Fibroblast of the aortic adventitia (primary cell): ENCODE results near the gene SACS. TPM values are rescaled to one million over a fixed set of nuclear protein-coding genes. Genes with fewer than 3 reads are reported as not detected.

ENCODE experiments used
- DNase-seq: peaks from one replicate; pipeline ENCODE4 v3.0.0-alpha.2; 2010; ENCODE audit warnings: low read depth
- H3K4me3 ChIP-seq: 2 replicates; pipeline ENCODE4 v1.5.1; 2011; ENCODE audit warnings: low read depth, mild to moderate bottlenecking, control low read depth, low read length, moderate library complexity
- total RNA-seq: library from RNA; depleted of rRNA; stranded (reverse); fragments of >200 nt; gene quantifications from 2 replicates; pipeline ENCODE4 v1.2.3, GENCODE V29; 2012; ENCODE audit warnings: low replicate concordance
- TF ChIP-seq, protein P1 (sequence below): IDR thresholded peaks from 2 replicates; pipeline ENCODE4 v1.5.1; 2011; ENCODE audit warnings: mild to moderate bottlenecking, low read length, control low read depth, inconsistent platforms; ENCODE audit not compliant: insufficient read depth

The SACS gene
- total RNA-seq, 1 donor: 66.2 TPM

DNA sequence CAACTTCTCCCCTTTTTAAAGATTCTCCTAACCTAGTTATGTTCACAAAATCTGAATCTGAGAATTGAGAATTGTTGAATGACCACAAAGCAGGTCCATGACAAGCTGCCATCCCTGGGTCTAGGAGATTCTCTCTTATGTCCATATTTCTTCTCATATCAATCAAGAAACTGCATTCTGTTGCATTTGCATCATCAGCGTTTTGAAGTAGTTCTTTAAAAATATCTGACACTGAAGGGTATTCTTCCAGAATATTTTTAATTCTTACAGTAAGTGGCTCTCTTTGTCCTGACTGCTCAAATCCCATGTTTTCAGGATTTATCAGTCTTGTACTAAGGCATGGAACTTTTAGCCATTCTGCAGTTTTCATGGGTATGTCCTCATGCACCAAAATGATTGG is 94.3 kb downstream of the SACS start:
- no peak overlapping the region for H3K4me3 ChIP-seq
- TF ChIP-seq, protein P1, sequence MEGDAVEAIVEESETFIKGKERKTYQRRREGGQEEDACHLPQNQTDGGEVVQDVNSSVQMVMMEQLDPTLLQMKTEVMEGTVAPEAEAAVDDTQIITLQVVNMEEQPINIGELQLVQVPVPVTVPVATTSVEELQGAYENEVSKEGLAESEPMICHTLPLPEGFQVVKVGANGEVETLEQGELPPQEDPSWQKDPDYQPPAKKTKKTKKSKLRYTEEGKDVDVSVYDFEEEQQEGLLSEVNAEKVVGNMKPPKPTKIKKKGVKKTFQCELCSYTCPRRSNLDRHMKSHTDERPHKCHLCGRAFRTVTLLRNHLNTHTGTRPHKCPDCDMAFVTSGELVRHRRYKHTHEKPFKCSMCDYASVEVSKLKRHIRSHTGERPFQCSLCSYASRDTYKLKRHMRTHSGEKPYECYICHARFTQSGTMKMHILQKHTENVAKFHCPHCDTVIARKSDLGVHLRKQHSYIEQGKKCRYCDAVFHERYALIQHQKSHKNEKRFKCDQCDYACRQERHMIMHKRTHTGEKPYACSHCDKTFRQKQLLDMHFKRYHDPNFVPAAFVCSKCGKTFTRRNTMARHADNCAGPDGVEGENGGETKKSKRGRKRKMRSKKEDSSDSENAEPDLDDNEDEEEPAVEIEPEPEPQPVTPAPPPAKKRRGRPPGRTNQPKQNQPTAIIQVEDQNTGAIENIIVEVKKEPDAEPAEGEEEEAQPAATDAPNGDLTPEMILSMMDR: no peak
- no peak for DNase-seq

DNA sequence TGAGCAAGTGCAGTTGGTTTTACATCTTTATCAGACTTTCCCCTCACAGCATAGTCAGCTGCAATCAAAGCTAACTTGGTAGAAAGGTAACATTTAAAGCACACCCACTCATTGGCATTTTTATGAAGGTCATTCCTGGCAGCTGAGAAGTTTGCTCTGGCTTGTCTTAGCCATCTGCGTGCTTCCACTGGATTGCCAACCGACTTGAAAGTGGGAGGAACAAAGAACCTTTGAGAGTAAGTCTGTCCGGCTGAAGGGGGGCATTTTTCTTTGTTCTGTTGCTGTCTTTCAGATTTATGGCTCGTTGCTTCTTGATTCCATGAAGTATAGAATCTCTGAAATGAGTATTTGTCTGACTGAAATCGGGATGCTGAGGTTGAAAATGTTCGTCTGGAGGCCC is 103.1 kb downstream of the SACS start:
- H3K4me3 ChIP-seq: no peak overlapping the region
- DNase-seq: no peak

DNA sequence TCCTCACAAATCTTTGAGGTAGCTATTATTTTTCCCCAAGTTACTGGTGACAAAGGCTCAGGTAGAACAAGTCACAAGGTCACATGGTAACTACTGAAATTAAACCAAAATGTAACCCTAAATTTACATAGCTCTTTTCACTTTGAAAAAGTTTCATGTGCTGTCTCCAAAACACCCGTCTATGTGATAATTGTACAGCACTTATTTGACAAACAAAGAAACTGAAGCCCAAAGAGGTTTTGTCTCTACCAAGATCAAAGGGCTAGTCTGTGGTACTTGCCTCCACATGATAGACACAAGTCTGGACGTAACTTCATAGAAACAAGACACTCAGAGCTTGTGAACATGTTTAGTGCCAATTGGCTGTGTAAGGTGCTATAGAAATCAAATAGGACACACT is 108.3 kb downstream of the SACS start:
- H3K4me3 ChIP-seq: no peak overlapping the region
- TF ChIP-seq, protein P1: no peak
- no peak for DNase-seq

More for the DNA sequence above, 103.1 kb downstream of the SACS start:
- TF ChIP-seq, protein P1: no peak

DNA sequence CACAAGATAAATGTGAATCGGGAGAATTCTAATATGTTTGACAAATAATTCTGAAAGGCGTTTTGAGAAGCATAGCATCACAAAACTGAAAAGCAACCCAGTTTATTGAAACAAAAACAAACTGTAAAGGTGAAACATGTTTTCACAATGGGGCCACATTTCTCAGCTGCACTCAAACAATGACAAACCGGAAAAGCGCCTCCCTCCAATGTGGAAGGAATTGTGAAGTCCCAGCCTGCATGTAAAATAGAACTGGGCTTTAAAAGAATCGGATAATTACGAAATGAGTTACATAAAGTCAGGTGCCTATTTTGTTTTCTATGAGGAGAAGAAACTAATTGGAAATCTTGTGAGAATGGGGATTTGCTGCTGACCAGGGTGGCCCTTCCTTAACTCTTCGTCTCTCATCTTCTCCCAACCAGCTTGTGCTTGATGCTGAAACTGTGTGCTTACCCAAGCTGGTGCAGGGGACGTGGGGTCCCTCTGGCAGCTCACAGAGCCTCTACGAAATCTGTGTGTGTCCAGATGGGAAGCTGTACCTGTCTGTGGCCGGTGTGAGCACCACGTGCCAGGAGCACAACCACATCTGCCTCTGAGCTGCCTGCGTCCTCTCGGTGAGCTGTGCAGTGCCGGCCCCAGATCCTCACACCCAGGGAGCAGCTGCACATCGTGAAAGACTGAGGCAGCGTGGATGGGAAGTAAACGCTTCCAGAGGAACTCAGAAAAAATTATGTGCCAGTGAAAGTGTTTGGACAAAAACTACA is 109.4 kb downstream of the SACS start:
- H3K4me3 ChIP-seq: no peak overlapping the region
- DNase-seq: no peak
- TF ChIP-seq, protein P1: no peak

DNA sequence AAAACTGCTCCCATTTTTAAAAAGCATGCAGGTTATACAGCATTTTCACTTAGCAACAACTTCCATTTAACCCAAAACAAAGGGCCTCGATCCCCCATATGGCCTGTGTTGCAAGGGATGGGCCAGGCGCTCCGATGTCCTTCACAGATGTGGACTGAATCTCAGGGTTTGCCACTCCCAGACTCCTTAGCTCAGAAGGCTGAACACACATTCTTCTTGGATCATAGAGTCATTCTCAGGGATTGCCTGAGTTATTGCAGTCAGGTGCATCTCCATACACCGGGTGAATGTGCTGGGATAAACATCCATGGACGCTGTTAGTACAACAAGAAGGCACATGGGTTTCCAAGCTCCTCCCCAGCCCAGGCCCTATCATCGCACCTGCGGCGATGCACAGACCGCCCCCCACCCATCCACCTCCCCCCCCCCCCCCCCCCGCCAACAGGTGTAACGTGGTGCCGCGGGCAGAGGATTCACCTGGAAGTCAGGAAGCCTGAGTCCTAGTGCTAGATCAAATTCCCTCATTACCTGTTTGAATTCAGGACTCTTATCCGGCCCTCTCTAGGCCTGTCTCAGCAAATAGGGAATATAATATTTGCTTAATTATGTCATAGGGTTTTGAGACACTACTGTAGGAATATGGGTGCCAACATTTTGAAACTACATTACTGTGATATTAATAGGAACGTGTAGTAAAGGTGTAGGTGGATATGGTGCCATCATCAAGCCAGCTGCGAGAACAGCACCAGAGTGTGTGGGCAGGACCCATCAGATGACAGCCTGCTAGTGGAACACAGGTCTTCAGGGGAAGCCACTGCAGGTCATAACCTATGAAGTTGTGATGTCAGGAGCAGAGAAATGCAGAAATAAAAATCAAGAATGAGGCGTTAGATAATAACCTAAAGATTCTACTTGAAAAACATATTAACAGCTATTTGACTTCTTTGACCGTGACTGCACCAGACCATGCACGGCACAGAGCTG is 110.9 kb downstream of the SACS start:
- TF ChIP-seq, protein P1: no peak
- DNase-seq: no peak
- H3K4me3 ChIP-seq: no peak overlapping the region

DNA sequence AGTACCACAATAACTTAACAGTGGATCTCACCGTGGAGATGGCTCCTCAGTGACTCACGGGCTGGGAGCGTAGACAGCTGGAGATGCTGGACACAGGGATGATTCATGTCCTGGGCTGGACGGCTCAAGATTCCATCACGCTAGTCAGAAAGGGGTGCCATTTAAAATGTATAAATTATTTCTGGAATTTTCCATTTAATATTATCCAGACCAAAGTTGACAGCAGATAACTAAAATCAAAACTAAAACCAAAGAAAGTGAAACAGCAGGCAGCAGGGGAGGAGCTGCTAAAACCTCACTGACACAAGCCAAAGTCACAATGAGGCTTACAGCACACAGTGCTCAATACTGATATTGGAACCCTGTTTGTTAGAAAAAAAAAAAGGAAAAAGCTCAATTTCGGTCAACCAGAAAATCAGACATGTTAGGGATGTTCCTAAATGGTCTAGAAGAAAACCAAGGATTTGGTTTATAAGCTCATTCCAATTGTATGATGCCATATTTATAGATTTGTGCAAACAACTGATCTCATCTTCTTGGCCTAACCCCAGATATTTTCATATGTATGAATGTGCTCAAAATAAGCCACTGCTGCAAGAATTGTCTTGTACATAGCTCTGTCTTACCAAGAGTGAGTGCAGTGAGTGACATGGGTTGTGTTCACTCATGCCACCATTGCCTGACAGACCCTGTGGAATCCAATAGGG is 111.8 kb downstream of the SACS start:
- TF ChIP-seq, protein P1: no peak
- peak; percentile 91 for DNase-seq
- H3K4me3 ChIP-seq: peak overlapping the region; percentile 55
